Measurements from ENCODE around the gene SPAG7. TPM values are rescaled to one million over a fixed set of nuclear protein-coding genes. Genes with fewer than 3 reads are reported as not detected.

The SPAG7 gene
- total RNA-seq, 1 experiment from 2014 or later: 43.4 TPM

DNA sequence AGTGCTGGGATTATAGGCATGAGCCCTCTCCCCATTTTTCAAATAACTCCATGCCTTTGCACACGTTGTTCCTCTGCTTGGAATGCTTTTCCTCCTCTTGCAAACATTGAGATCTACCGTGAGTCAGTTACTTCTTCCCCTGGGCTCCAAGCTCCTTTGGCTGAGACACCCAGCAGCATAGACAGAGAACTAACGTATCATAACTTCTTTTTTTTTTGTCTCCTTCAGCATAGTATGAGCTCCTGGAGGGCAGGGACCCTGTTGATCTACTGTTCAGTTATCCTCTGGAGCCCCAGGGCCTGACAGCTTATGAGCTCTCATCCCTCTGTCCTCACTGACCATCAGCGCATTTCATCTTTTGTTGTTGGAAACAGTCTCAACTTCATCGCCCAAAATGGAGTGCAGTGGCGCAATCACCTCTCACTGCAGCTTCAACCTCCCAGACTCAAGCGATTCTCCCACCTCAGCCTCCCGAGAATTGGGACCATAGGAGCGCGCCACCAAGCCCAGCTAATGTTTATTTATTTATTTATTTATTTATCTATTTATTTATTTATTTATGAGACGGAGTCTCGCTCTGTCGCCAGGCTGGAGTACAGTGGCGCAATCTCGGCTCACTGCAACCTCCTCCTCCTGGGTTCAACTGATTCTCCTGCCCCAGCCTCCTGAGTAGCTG is 2.2 kb downstream of the SPAG7 start:
- DNase-seq (ENCODE audit: low read depth, low spot score): no peak
- CTCF ChIA-PET: no interaction called here

GRCh38 chr17:4960279-4960922 is 7.2 kb downstream of the SPAG7 start:
- Histone ChIP-seq H3K27ac (ENCODE audit: low read length) (no peak overlapping the region), H3K4me3 (ENCODE audit: low read depth in 2 of 2, low read length in 2 of 2) (no peak overlapping the region), H3K27me3 (ENCODE audit: control insufficient read depth, insufficient read depth, low read length) (no peaks in the 10 kb centered on the region), H3K4me1 (ENCODE audit: control insufficient read depth, insufficient read depth, low read length) (no peaks in the 10 kb centered on the region), H3K9me3 (ENCODE audit: control insufficient read depth, insufficient read depth, low read depth, low read length) (no peaks in the 10 kb centered on the region), H3K36me3 (ENCODE audit: control insufficient read depth, insufficient read depth, low read length) (no peaks in the 10 kb centered on the region)
- POLR2A ChIA-PET: no interaction called here
- TF ChIP-seq TCF7L2 (IDR thresholded peaks at IDR 0.05; ENCODE audit: low read depth, low read length) (no peak), SIN3A (IDR thresholded peaks at IDR 0.05; ENCODE audit: borderline replicate concordance, insufficient read depth, low read depth, low read length) (no peak)
- CTCF ChIA-PET: no interaction called here
- intact Hi-C loops (cut with micrococcal nuclease; ENCODE audit: unreplicated experiment) (no loop called here), in situ Hi-C loops (cut with HindIII; ENCODE audit: low pct_unique_long_range_greater_than_20kb, low sequenced_read_pairs) (no loop called here)
- ATAC-seq: no peak; the same call in 1 of the 2 replicates
- BruUV-seq (replicated peaks): no TSS peak
- DNase-seq (ENCODE audit: low read depth, low spot score): no peak

More for the DNA sequence above, 2.2 kb downstream of the SPAG7 start:
- no peak for ATAC-seq
- Histone ChIP-seq H3K4me3 (ENCODE audit: low read depth in 2 of 2, low read length in 2 of 2) (no peak overlapping the region), H3K27ac (ENCODE audit: low read length) (no peak overlapping the region), H3K9me3 (ENCODE audit: control insufficient read depth, insufficient read depth, low read depth, low read length) (no peaks in the 10 kb centered on the region), H3K36me3 (ENCODE audit: control insufficient read depth, insufficient read depth, low read length) (no peaks in the 10 kb centered on the region), H3K27me3 (ENCODE audit: control insufficient read depth, insufficient read depth, low read length) (no peaks in the 10 kb centered on the region), H3K4me1 (ENCODE audit: control insufficient read depth, insufficient read depth, low read length) (peaks cover 15% of the 10 kb centered on the region)
- no peak for TF ChIP-seq POLR2AphosphoS5 (IDR thresholded peaks at IDR 0.05; ENCODE audit: low read depth, low read length)
- TF ChIP-seq, protein P1, sequence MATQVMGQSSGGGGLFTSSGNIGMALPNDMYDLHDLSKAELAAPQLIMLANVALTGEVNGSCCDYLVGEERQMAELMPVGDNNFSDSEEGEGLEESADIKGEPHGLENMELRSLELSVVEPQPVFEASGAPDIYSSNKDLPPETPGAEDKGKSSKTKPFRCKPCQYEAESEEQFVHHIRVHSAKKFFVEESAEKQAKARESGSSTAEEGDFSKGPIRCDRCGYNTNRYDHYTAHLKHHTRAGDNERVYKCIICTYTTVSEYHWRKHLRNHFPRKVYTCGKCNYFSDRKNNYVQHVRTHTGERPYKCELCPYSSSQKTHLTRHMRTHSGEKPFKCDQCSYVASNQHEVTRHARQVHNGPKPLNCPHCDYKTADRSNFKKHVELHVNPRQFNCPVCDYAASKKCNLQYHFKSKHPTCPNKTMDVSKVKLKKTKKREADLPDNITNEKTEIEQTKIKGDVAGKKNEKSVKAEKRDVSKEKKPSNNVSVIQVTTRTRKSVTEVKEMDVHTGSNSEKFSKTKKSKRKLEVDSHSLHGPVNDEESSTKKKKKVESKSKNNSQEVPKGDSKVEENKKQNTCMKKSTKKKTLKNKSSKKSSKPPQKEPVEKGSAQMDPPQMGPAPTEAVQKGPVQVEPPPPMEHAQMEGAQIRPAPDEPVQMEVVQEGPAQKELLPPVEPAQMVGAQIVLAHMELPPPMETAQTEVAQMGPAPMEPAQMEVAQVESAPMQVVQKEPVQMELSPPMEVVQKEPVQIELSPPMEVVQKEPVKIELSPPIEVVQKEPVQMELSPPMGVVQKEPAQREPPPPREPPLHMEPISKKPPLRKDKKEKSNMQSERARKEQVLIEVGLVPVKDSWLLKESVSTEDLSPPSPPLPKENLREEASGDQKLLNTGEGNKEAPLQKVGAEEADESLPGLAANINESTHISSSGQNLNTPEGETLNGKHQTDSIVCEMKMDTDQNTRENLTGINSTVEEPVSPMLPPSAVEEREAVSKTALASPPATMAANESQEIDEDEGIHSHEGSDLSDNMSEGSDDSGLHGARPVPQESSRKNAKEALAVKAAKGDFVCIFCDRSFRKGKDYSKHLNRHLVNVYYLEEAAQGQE (IDR thresholded peaks at IDR 0.05; ENCODE audit: insufficient read depth in 1 of 2, low read depth in 2 of 2, low read length in 1 of 2): no peak
- TF ChIP-seq TCF7L2 (IDR thresholded peaks at IDR 0.05; ENCODE audit: low read depth, low read length): no peak
- TF ChIP-seq, protein P2, sequence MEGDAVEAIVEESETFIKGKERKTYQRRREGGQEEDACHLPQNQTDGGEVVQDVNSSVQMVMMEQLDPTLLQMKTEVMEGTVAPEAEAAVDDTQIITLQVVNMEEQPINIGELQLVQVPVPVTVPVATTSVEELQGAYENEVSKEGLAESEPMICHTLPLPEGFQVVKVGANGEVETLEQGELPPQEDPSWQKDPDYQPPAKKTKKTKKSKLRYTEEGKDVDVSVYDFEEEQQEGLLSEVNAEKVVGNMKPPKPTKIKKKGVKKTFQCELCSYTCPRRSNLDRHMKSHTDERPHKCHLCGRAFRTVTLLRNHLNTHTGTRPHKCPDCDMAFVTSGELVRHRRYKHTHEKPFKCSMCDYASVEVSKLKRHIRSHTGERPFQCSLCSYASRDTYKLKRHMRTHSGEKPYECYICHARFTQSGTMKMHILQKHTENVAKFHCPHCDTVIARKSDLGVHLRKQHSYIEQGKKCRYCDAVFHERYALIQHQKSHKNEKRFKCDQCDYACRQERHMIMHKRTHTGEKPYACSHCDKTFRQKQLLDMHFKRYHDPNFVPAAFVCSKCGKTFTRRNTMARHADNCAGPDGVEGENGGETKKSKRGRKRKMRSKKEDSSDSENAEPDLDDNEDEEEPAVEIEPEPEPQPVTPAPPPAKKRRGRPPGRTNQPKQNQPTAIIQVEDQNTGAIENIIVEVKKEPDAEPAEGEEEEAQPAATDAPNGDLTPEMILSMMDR (IDR thresholded peaks at IDR 0.05): no peak
- TF ChIP-seq SIN3A (IDR thresholded peaks at IDR 0.05; ENCODE audit: borderline replicate concordance, insufficient read depth, low read depth, low read length): no peak
- POLR2A ChIA-PET: interaction anchor here (1.0 kb wide), 1 partner anchor 18 kb away, joined by 3 read pairs; no protein-coding TSS in a partner anchor
- in situ Hi-C loops (cut with HindIII; ENCODE audit: low pct_unique_long_range_greater_than_20kb, low sequenced_read_pairs) (no loop called here), intact Hi-C loops (cut with micrococcal nuclease; ENCODE audit: unreplicated experiment) (no loop called here)
- no TSS peak for BruUV-seq (replicated peaks)

All from Panc1 (cell line).